ENCODE data around the gene OR2AG2. TPM values are rescaled to one million over a fixed set of nuclear protein-coding genes. Genes with fewer than 3 reads are reported as not detected.

Gene OR2AG2
- total RNA-seq, 1 donor: 0.09 TPM

DNA sequence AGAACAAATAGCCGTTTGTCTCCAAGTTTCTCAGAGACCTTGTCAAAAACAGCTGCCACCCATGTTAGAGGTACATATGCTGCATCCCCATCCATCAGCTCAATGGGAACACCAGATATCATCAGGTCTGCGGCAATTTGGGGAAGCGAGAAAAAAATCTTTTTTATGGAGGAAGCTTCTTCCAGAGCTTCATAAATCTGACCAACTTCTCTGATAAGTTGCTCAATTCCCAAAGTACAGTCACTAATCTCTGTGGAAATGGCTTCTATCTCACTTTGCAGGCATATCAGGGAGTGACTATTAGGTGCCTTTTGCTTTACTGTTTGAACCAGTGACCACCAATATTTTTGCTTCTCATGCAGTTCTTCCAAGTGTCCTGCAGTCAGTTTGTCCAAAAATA, 54.4 kb downstream of the OR2AG2 start:
- no peak overlapping the region for H3K4me3 ChIP-seq (ENCODE audit: low read depth, low read length)
- TF ChIP-seq CTCF (IDR thresholded peaks at IDR 0.05; ENCODE audit: insufficient read depth, low read length): no peak
- no peak for DNase-seq (ENCODE audit: low read depth)

Other genes starting within 250 kb of the OR2AG2 start
- gene RRP8, start 168.4 kb downstream of the OR2AG2 start, total RNA-seq (ENCODE audit: low replicate concordance): 8.2 and 10.2 TPM in 2 replicates
- 115 and 145 TPM in 2 replicates for gene ILK, start 168.2 kb downstream of the OR2AG2 start, total RNA-seq (ENCODE audit: low replicate concordance)
- gene TAF10, start 159.8 kb downstream of the OR2AG2 start, total RNA-seq (ENCODE audit: low replicate concordance): 46.3 and 101 TPM in 2 replicates
- 49.3 and 60.2 TPM in 2 replicates for gene TPP1, start 152.6 kb downstream of the OR2AG2 start, total RNA-seq (ENCODE audit: low replicate concordance)
- 5.2 and 19.0 TPM in 2 replicates for gene DCHS1, start 116.2 kb downstream of the OR2AG2 start, total RNA-seq (ENCODE audit: low replicate concordance)
- gene MRPL17, start 88.6 kb downstream of the OR2AG2 start, total RNA-seq (ENCODE audit: low replicate concordance): 26.6 and 49.1 TPM in 2 replicates
- gene OR2AG1, start 11.0 kb upstream of the OR2AG2 start, total RNA-seq (ENCODE audit: low replicate concordance): not detected in 2 replicates
- gene OR6A2, start 27.7 kb upstream of the OR2AG2 start, total RNA-seq (ENCODE audit: low replicate concordance): 0.27 and 0.33 TPM in 2 replicates
- gene OR10A5, start 73.7 kb upstream of the OR2AG2 start, total RNA-seq (ENCODE audit: low replicate concordance): not detected in 2 replicates
- gene OR10A2, start 91.1 kb upstream of the OR2AG2 start, total RNA-seq (ENCODE audit: low replicate concordance): not detected in 2 replicates
- gene OR10A4, start 104.6 kb upstream of the OR2AG2 start, total RNA-seq (ENCODE audit: low replicate concordance): not detected in 2 replicates
- gene OR2D2, start 120.5 kb upstream of the OR2AG2 start, total RNA-seq (ENCODE audit: low replicate concordance): 0.09 TPM in 1 of 2 replicates, not detected in the other
- gene OR2D3, start 149.0 kb upstream of the OR2AG2 start, total RNA-seq (ENCODE audit: low replicate concordance): not detected in 2 replicates
- 1.2 and 3.5 TPM in 2 replicates for gene ZNF215, start 154.4 kb upstream of the OR2AG2 start, total RNA-seq (ENCODE audit: low replicate concordance)
- gene ZNF214, start 248.4 kb upstream of the OR2AG2 start, total RNA-seq (ENCODE audit: low replicate concordance): 2.9 and 5.2 TPM in 2 replicates
- gene NLRP14, start 248.5 kb upstream of the OR2AG2 start, total RNA-seq (ENCODE audit: low replicate concordance): 0.18 TPM in 1 of 2 replicates, not detected in the other

All from fibroblast of the aortic adventitia (primary cell).